ENCODE data around the gene ELMO3. TPM values are rescaled to one million over a fixed set of nuclear protein-coding genes. Genes with fewer than 3 reads are reported as not detected.

The ELMO3 gene
- total and polyA plus RNA-seq, 2 donors (not counting 3 experiments of a cell fraction or from before 2014, with no cell fraction given) = 3.9 to 5.7 TPM

DNA sequence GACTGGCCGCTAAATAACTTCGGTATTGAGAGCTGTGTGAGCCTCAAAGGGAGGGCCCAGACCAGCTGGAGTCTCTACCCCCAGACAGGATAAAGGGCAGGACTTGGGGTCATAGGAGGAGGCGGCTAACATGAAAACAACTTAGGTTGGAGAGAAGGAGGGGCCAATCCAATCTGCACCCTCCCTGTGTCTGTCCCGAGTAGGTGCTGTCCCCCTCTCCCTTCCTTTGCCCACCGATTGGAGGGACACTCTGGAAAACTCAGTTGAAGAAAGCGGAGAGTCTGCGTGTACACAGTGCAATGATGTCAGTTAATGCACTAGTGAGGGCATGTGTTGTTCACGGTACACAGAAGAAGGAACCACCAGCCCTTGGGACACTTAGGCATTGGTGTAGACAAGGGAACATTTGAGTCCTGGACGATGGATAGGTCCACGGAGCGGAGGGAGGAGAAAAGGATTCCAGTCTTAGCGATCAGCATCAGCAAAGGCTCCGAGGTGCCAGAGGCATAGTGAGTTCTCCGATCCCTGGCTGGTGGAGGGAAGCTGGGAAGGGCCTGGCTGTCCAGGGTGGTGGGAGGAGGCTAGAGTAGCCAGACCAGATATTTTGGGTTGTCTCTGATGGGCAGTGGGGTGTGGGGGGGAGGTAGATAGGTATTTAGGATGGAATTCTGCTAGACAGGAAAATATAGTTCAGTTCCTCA is 27.8 kb upstream of the ELMO3 start:
- intact Hi-C loops (cut with micrococcal nuclease) = no loop called here

More for the DNA sequence above, 27.8 kb upstream of the ELMO3 start:
- peak; percentile 54 for FAIRE-seq
- Histone ChIP-seq H3K4me1 (ENCODE audit: control insufficient read depth, extremely low read depth, insufficient read depth, low read length) (peaks cover 27% of the 10 kb centered on the region), H3K79me2 (ENCODE audit: control insufficient read depth, insufficient read depth, low read length) (no peaks in the 10 kb centered on the region), H3K9ac (replicated peaks; ENCODE audit: extremely low read depth, insufficient read depth, low read length) (peak overlapping the region; percentile 72), H3K27ac (ENCODE audit: insufficient read depth, low read depth, low read length) (peak overlapping the region; percentile 74), H4K20me1 (replicated peaks; ENCODE audit: control insufficient read depth, extremely low read depth, insufficient read depth, low read length) (no peaks in the 10 kb centered on the region), H3K4me3 (replicated peaks in 1 of 3; ENCODE audit: insufficient read depth in 1 of 3, low read depth in 1 of 3, low read length in 3 of 3) (peak overlapping the region in 2 of 3 experiments; percentile 34 to 35), H3K36me3 (ENCODE audit: control insufficient read depth in 2 of 2, extremely low read depth in 1 of 2, insufficient read depth in 2 of 2, low read length in 2 of 2) (no peaks in the 10 kb centered on the region), H3K9me3 (replicated peaks; ENCODE audit: control insufficient read depth, insufficient read depth, low read length) (no peaks in the 10 kb centered on the region), H2AFZ (ENCODE audit: low read depth, low read length) (peak overlapping the region; percentile 73), H3K4me2 (ENCODE audit: insufficient read depth, low read length) (peak overlapping the region; percentile 71), H3K27me3 (ENCODE audit: control insufficient read depth in 2 of 2, insufficient read depth in 2 of 2, low read length in 2 of 2) (peaks cover 7 to 12% of the 10 kb centered on the region in 2 experiments), H3K9me1 (replicated peaks; ENCODE audit: control insufficient read depth, extremely low read depth, insufficient read depth, low read length) (no peaks in the 10 kb centered on the region)
- DNase-seq (ENCODE audit: low read depth, low spot score) = no peak
- TSS peak; percentile 47 for BruUV-seq (replicated peaks)
- POLR2A ChIA-PET = interaction anchor here (0.9 to 1.2 kb wide), 3 partner anchors 9 to 12 kb away, joined by 3 to 6 read pairs (median 3); partner anchors contain the start of genes FBXL8 and TRADD
- TF ChIP-seq, protein P1, sequence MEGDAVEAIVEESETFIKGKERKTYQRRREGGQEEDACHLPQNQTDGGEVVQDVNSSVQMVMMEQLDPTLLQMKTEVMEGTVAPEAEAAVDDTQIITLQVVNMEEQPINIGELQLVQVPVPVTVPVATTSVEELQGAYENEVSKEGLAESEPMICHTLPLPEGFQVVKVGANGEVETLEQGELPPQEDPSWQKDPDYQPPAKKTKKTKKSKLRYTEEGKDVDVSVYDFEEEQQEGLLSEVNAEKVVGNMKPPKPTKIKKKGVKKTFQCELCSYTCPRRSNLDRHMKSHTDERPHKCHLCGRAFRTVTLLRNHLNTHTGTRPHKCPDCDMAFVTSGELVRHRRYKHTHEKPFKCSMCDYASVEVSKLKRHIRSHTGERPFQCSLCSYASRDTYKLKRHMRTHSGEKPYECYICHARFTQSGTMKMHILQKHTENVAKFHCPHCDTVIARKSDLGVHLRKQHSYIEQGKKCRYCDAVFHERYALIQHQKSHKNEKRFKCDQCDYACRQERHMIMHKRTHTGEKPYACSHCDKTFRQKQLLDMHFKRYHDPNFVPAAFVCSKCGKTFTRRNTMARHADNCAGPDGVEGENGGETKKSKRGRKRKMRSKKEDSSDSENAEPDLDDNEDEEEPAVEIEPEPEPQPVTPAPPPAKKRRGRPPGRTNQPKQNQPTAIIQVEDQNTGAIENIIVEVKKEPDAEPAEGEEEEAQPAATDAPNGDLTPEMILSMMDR (IDR thresholded peaks at IDR 0.05; ENCODE audit: extremely low read depth in 1 of 2, insufficient read depth in 1 of 2, low read depth in 1 of 2, low read length in 2 of 2) = no peak
- TF ChIP-seq POLR2AphosphoS5 (IDR thresholded peaks at IDR 0.05; ENCODE audit: insufficient read depth, low read depth, low read length) = peak; percentile 24
- CTCF ChIA-PET = interaction anchor here (1.0 to 4.2 kb wide), 8 partner anchors 11 to 303 kb away, joined by 3 to 29 read pairs (median 8); partner anchors contain the start of genes EXOC3L1, FBXL8, MATCAP1 and TRADD
- dilution Hi-C loops (cut with MboI; ENCODE audit: extremely low pct_ligation_motif_present, low sequenced_read_pairs) = no loop called here

Data from endothelial cell of umbilical vein (primary cell).